MCF 10A (cell line): ENCODE data around the gene DDX25. TPM values are rescaled to one million over a fixed set of nuclear protein-coding genes. Genes with fewer than 3 reads are reported as not detected.

Source experiments
- BruUV-seq: library from RNA; stranded (reverse); fragments of 400-500 nt; replicated peaks from 2 replicates; lab custom pipeline; 2021; lab: Mats Ljungman, UMichigan
- CTCF ChIA-PET: fragments of 300-600 bp; sonication (Branson Sonifier 250); formaldehyde crosslinking; extraction: SDS; loops from one replicate; lab custom pipeline; 2021; ENCODE audit warnings: antibody characterized with exemption, inconsistent platforms; lab: Yijun Ruan, JAX
- POLR2A ChIA-PET: fragments of 300-600, 350-650 bp; sonication (Branson Sonifier 250); formaldehyde crosslinking; extraction: SDS; loops from one replicate; lab custom pipeline; 2020; ENCODE audit warnings: antibody characterized with exemption, inconsistent platforms; lab: Yijun Ruan, JAX
- DNase-seq: peaks from one replicate; pipeline ENCODE4 v3.0.0-alpha.2; 2018; ENCODE audit not compliant: unreplicated experiment
- H3K27ac Mint-ChIP-seq: one replicate; pipeline ENCODE4 v1.8.0; 2022; ENCODE audit warnings: mild to moderate bottlenecking, low read depth, mixed read lengths; ENCODE audit not compliant: unreplicated experiment
- H3K27me3 Mint-ChIP-seq: one replicate; pipeline ENCODE4 v1.8.0; 2022; ENCODE audit warnings: mixed read lengths; ENCODE audit not compliant: insufficient read depth, unreplicated experiment
- H3K36me3 Mint-ChIP-seq: one replicate; pipeline ENCODE4 v1.8.0; 2022; ENCODE audit warnings: mild to moderate bottlenecking, moderate library complexity, mixed read lengths; ENCODE audit not compliant: insufficient read depth, unreplicated experiment
- H3K4me1 Mint-ChIP-seq: one replicate; pipeline ENCODE4 v1.8.0; 2022; ENCODE audit warnings: mixed read lengths; ENCODE audit not compliant: insufficient read depth, unreplicated experiment
- H3K4me3 Mint-ChIP-seq: one replicate; pipeline ENCODE4 v1.8.0; 2022; ENCODE audit warnings: mild to moderate bottlenecking, moderate library complexity, mixed read lengths; ENCODE audit not compliant: unreplicated experiment
- H3K9me3 Mint-ChIP-seq: one replicate; pipeline ENCODE4 v1.8.0; 2022; ENCODE audit warnings: mixed read lengths; ENCODE audit not compliant: unreplicated experiment
- intact Hi-C: fragments of 100-400 bp; cut with micrococcal nuclease; formaldehyde crosslinking; loops from 2 replicates; pipeline ENCODE4 v1.14.1; 2022
- total RNA-seq: library from RNA; stranded (reverse); gene quantifications from 2 replicates; pipeline ENCODE4 v1.2.3, GENCODE V29; 2022
- TF ChIP-seq, protein P1 (sequence below): fragments of 200-600 bp; IDR thresholded peaks from one replicate; pipeline ENCODE4 v1.8.0; 2022; ENCODE audit warnings: antibody characterized with exemption, mild to moderate bottlenecking; ENCODE audit not compliant: unreplicated experiment

The DDX25 gene
- total RNA-seq, 1 experiment from 2014 or later = not detected

DNA sequence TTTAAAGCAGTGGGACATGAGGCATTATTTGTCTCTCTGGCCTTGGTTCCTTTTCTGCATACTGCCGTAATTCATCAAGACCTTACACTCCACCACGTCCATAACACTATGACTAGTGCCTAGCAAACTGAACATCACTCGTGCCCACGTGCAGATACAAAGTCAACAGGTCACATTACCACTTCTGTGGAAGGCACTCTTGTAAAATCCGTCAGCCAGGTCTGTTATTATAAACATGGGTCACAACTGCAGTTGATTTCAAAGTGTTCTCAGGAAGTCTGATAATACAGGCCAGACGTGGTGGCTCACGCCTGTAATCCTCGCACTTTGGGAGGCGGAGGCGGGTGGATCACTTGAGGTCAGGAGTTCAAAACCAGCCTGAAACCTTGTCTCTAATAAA, 55.6 kb downstream of the DDX25 start:
- no peaks in the 10 kb centered on the region for H3K9me3 Mint-ChIP-seq
- no peaks in the 10 kb centered on the region for H3K4me1 Mint-ChIP-seq
- ChIA-PET POLR2A (no interaction called here), CTCF (interaction anchor here (0.6 kb wide), 1 partner anchor 32 kb away, joined by 3 read pairs; no protein-coding TSS in a partner anchor)
- no peaks in the 10 kb centered on the region for H3K27me3 Mint-ChIP-seq
- no peak for DNase-seq
- BruUV-seq = no TSS peak
- H3K4me3 Mint-ChIP-seq = no peak overlapping the region
- intact Hi-C loops = no loop called here
- H3K36me3 Mint-ChIP-seq = no peaks in the 10 kb centered on the region
- no peak overlapping the region for H3K27ac Mint-ChIP-seq
- TF ChIP-seq, protein P1, sequence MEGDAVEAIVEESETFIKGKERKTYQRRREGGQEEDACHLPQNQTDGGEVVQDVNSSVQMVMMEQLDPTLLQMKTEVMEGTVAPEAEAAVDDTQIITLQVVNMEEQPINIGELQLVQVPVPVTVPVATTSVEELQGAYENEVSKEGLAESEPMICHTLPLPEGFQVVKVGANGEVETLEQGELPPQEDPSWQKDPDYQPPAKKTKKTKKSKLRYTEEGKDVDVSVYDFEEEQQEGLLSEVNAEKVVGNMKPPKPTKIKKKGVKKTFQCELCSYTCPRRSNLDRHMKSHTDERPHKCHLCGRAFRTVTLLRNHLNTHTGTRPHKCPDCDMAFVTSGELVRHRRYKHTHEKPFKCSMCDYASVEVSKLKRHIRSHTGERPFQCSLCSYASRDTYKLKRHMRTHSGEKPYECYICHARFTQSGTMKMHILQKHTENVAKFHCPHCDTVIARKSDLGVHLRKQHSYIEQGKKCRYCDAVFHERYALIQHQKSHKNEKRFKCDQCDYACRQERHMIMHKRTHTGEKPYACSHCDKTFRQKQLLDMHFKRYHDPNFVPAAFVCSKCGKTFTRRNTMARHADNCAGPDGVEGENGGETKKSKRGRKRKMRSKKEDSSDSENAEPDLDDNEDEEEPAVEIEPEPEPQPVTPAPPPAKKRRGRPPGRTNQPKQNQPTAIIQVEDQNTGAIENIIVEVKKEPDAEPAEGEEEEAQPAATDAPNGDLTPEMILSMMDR = no peak

- Mint-ChIP-seq H3K9me3 (no peaks in the 10 kb centered on the region), H3K4me1 (no peaks in the 10 kb centered on the region), H3K27ac (no peak overlapping the region), H3K36me3 (no peaks in the 10 kb centered on the region), H3K27me3 (no peaks in the 10 kb centered on the region), H3K4me3 (no peak overlapping the region)
- POLR2A ChIA-PET = no interaction called here
- TF ChIP-seq, protein P1 = no peak
- no peak for DNase-seq
- intact Hi-C loops = no loop called here
- CTCF ChIA-PET = interaction anchor here (0.6 kb wide), 2 partner anchors 32 to 47 kb away, joined by 3 read pairs; no protein-coding TSS in a partner anchor
- BruUV-seq = no TSS peak
These were observed 56.5 kb downstream of the DDX25 start for GRCh38 chr11:125960771-125961170.

DNA sequence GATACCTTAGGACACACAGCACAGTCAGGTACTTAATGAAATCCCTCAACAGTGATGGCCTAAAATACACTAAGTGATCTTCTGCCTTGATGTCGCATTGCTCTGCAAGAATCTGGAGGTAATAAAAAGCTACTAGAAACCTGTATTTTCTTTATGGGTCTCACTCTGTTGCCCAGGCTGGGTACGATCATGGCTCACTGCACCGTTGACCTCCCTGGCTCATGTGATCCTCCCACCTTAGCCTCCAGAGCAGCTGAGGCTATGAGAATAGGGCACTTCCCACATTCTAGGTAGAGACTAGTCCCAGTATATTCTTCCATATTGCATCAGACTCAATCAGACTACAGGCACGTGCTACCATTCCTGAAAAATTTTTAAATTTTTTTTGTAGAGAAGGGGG, 63.2 kb downstream of the DDX25 start:
- H3K9me3 Mint-ChIP-seq = no peaks in the 10 kb centered on the region
- H3K27ac Mint-ChIP-seq = no peak overlapping the region
- POLR2A ChIA-PET = interaction anchor here (2.3 kb wide), 1 partner anchor 9 kb away, joined by 14 read pairs; no protein-coding TSS in a partner anchor
- H3K4me3 Mint-ChIP-seq = no peak overlapping the region
- no peak for DNase-seq
- no TSS peak for BruUV-seq
- CTCF ChIA-PET = interaction anchor here (0.6 to 4.9 kb wide), 4 partner anchors 11 to 226 kb away, joined by 3 to 20 read pairs (median 6); partner anchors contain the start of gene CDON
- H3K36me3 Mint-ChIP-seq = no peaks in the 10 kb centered on the region
- H3K4me1 Mint-ChIP-seq = peaks cover 8% of the 10 kb centered on the region
- intact Hi-C loops = no loop called here
- H3K27me3 Mint-ChIP-seq = no peaks in the 10 kb centered on the region
- TF ChIP-seq, protein P1 = no peak

DNA sequence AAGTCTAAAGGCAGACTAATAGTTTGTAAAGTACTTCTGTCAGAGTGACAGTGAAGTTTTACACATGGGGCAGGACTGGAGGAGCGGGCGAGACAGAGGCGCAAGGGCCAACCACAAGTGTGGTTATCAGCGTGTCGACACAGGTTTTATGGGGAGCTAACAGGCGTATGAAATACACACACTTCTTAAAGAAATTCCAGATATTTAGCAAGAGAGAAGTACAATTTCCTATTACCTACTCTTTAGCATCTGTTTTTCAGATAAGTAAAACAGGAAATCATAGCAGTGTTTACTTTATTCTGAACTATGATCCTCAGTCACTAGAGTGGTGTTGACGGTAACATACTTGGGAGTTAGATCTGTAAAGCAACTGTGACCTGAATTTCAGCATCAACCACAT, 64.0 kb downstream of the DDX25 start:
- H3K27me3 Mint-ChIP-seq = no peaks in the 10 kb centered on the region
- no peak overlapping the region for H3K4me3 Mint-ChIP-seq
- intact Hi-C loops = no loop called here
- no TSS peak for BruUV-seq
- peaks cover 8% of the 10 kb centered on the region for H3K4me1 Mint-ChIP-seq
- peak overlapping the region; percentile 7 for H3K27ac Mint-ChIP-seq
- ChIA-PET CTCF (interaction anchor here (1.0 to 4.9 kb wide), 3 partner anchors 26 to 93 kb away, joined by 3 to 20 read pairs (median 9); partner anchors contain the start of gene CDON), POLR2A (interaction anchor here (0.6 to 2.3 kb wide), 5 partner anchors 9 to 1169 kb away, joined by 3 to 14 read pairs (median 3); partner anchors contain the start of gene PUS3)
- H3K9me3 Mint-ChIP-seq = no peaks in the 10 kb centered on the region
- TF ChIP-seq, protein P1 = no peak
- DNase-seq = peak; percentile 24
- H3K36me3 Mint-ChIP-seq = no peaks in the 10 kb centered on the region
